Panc1 (cell line): ENCODE measurements around the gene FAM151A. TPM values are rescaled to one million over a fixed set of nuclear protein-coding genes. Genes with fewer than 3 reads are reported as not detected.

ENCODE experiments used
- ATAC-seq: fragments of 200-7000 bp; cut with Tn5 transposase; 2 replicates; pipeline ENCODE4 v1.9.1; 2020; ENCODE audit warnings: mild to moderate bottlenecking, moderate library complexity
- BruUV-seq: library from RNA; stranded (reverse); fragments of 400-500 nt; replicated peaks from 2 replicates; lab custom pipeline; 2021; lab: Mats Ljungman, UMichigan
- CTCF ChIA-PET: fragments of 300-600 bp; sonication (Branson Sonifier 250); formaldehyde crosslinking; loops from one replicate; lab custom pipeline; 2022; ENCODE audit warnings: antibody characterized with exemption; lab: Charles Lee
- POLR2A ChIA-PET: fragments of 300-600 bp; sonication (Branson Sonifier 250); formaldehyde crosslinking; loops from one replicate; lab custom pipeline; 2022; ENCODE audit warnings: antibody characterized with exemption; lab: Charles Lee
- DNase-seq: peaks from one replicate; pipeline ENCODE4 v3.0.0-alpha.2; 2010; ENCODE audit warnings: low read depth, low spot score
- H3K27ac ChIP-seq: 2 replicates; pipeline ENCODE4 v1.5.1; 2011; ENCODE audit warnings: mild to moderate bottlenecking, low read length, inconsistent platforms
- H3K27me3 ChIP-seq: fragments of 200-500 bp; sonication (Bioruptor generic); 2 replicates; pipeline ENCODE4 v1.6.0; 2014; ENCODE audit warnings: low read length, inconsistent platforms; ENCODE audit not compliant: control insufficient read depth, insufficient read depth
- H3K36me3 ChIP-seq: fragments of 200-500 bp; sonication (Bioruptor generic); 2 replicates; pipeline ENCODE4 v1.5.1; 2014; ENCODE audit warnings: inconsistent platforms, mild to moderate bottlenecking, low read length, moderate library complexity; ENCODE audit not compliant: control insufficient read depth, insufficient read depth
- H3K4me1 ChIP-seq: 2 replicates; pipeline ENCODE4 v1.5.1; 2011; ENCODE audit warnings: inconsistent platforms, mild to moderate bottlenecking, low read length, moderate library complexity; ENCODE audit not compliant: control insufficient read depth, insufficient read depth
- H3K4me3 ChIP-seq, 2 experiments: 2 replicates each; pipeline ENCODE4 v1.5.1; 2011 to 2012; ENCODE audit warnings: low read depth in 2 of 2, low read length in 2 of 2, mild to moderate bottlenecking in 2 of 2, inconsistent platforms in 1 of 2, moderate library complexity in 1 of 2
- H3K9me3 ChIP-seq: fragments of 200-500 bp; sonication (Bioruptor generic); 2 replicates; pipeline ENCODE4 v1.5.1; 2014; ENCODE audit warnings: low read depth, mild to moderate bottlenecking, inconsistent platforms, low read length, moderate library complexity; ENCODE audit not compliant: control insufficient read depth, insufficient read depth
- POLR2AphosphoS5 ChIP-seq: IDR thresholded peaks from 2 replicates; pipeline ENCODE4 v1.6.1; 2012; ENCODE audit warnings: mild to moderate bottlenecking, low read depth, low read length, moderate library complexity
- REST ChIP-seq, 2 experiments: IDR thresholded peaks; 2 replicates each; pipeline ENCODE4 v1.6.1; 2011 to 2012; ENCODE audit warnings: low read depth in 2 of 2, control low read depth in 1 of 2, low read length in 1 of 2, mild to moderate bottlenecking in 1 of 2, moderate library complexity in 1 of 2; ENCODE audit not compliant: insufficient read depth in 1 of 2
- SIN3A ChIP-seq: IDR thresholded peaks from 2 replicates; pipeline ENCODE4 v1.6.1; 2012; ENCODE audit warnings: low read depth, mild to moderate bottlenecking, low read length, moderate library complexity, borderline replicate concordance; ENCODE audit not compliant: insufficient read depth
- TCF7L2 ChIP-seq: IDR thresholded peaks from 2 replicates; pipeline ENCODE4 v1.6.1; 2011; ENCODE audit warnings: mild to moderate bottlenecking, low read depth, low read length, inconsistent platforms
- in situ Hi-C: cut with HindIII; loops from 2 replicates; pipeline ENCODE4 v1.10.0; 2016; ENCODE audit warnings: low sequenced_read_pairs, low pct_unique_long_range_greater_than_20kb
- intact Hi-C: fragments of 100-400 bp; cut with micrococcal nuclease; formaldehyde crosslinking; loops from one replicate; pipeline ENCODE4 v1.10.0; 2022; ENCODE audit not compliant: unreplicated experiment
- total RNA-seq: library from RNA; stranded (reverse); gene quantifications from one replicate; pipeline ENCODE4 v1.2.1, GENCODE V29; 2021; ENCODE audit not compliant: unreplicated experiment
- TF ChIP-seq, protein P1 (sequence below): fragments of 450-650 bp; IDR thresholded peaks from 2 replicates; pipeline ENCODE4 v1.5.1; 2017; ENCODE audit warnings: mild to moderate bottlenecking

FAM151A gene
- total RNA-seq, 1 experiment from 2014 or later: not detected

- intact Hi-C loops (no loop called here), in situ Hi-C loops (no loop called here)
- BruUV-seq: no TSS peak
- ATAC-seq: no peak
- no peak overlapping the region for H3K27ac ChIP-seq
- H3K4me3 ChIP-seq: no peak overlapping the region
- DNase-seq: no peak
- ChIA-PET POLR2A (no interaction called here), CTCF (no interaction called here)
- no peak for TF ChIP-seq POLR2AphosphoS5
- TF ChIP-seq, protein P1, sequence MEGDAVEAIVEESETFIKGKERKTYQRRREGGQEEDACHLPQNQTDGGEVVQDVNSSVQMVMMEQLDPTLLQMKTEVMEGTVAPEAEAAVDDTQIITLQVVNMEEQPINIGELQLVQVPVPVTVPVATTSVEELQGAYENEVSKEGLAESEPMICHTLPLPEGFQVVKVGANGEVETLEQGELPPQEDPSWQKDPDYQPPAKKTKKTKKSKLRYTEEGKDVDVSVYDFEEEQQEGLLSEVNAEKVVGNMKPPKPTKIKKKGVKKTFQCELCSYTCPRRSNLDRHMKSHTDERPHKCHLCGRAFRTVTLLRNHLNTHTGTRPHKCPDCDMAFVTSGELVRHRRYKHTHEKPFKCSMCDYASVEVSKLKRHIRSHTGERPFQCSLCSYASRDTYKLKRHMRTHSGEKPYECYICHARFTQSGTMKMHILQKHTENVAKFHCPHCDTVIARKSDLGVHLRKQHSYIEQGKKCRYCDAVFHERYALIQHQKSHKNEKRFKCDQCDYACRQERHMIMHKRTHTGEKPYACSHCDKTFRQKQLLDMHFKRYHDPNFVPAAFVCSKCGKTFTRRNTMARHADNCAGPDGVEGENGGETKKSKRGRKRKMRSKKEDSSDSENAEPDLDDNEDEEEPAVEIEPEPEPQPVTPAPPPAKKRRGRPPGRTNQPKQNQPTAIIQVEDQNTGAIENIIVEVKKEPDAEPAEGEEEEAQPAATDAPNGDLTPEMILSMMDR: no peak
- TF ChIP-seq SIN3A: no peak
- TF ChIP-seq TCF7L2: no peak
- TF ChIP-seq REST (IDR thresholded peaks at IDR 0.05; ENCODE audit: insufficient read depth in 1 of 2, low read depth in 2 of 2, low read length in 1 of 2): no peak
- no peaks in the 10 kb centered on the region for H3K36me3 ChIP-seq
- H3K9me3 ChIP-seq: no peaks in the 10 kb centered on the region
- no peaks in the 10 kb centered on the region for H3K4me1 ChIP-seq
- H3K27me3 ChIP-seq: no peaks in the 10 kb centered on the region
These were observed 20.8 kb downstream of the FAM151A start for GRCh38 chr1:54602554-54602953.

- peak; percentile 32; the same call in 1 of the 2 replicates for ATAC-seq
- CTCF ChIA-PET: no interaction called here
- no peaks in the 10 kb centered on the region for H3K27me3 ChIP-seq
- BruUV-seq: no TSS peak
- H3K9me3 ChIP-seq: no peaks in the 10 kb centered on the region
- POLR2A ChIA-PET: no interaction called here
- intact Hi-C loops: no loop called here
- no peak for TF ChIP-seq POLR2AphosphoS5
- TF ChIP-seq, protein P1: no peak
- TF ChIP-seq REST (IDR thresholded peaks at IDR 0.05; ENCODE audit: insufficient read depth in 1 of 2, low read depth in 2 of 2, low read length in 1 of 2): no peak
- no peak for TF ChIP-seq TCF7L2
- TF ChIP-seq SIN3A: no peak
- H3K36me3 ChIP-seq: no peaks in the 10 kb centered on the region
- no peak overlapping the region for H3K4me3 ChIP-seq
- no peaks in the 10 kb centered on the region for H3K4me1 ChIP-seq
- no peak for DNase-seq
- H3K27ac ChIP-seq: no peak overlapping the region
- in situ Hi-C loops: no loop called here
These were observed 21.6 kb downstream of the FAM151A start for GRCh38 chr1:54601730-54602129.
